ENCODE data around the gene ESCO1. TPM values are rescaled to one million over a fixed set of nuclear protein-coding genes. Genes with fewer than 3 reads are reported as not detected.
A peak's percentile ranks its signal among the peaks of the same experiment; 100 is the strongest.

ESCO1 gene
- total and polyA plus RNA-seq, 2 of the 13 experiments (the other 11 are each of a cell fraction or from before 2014, with no cell fraction given), result 6.3 to 19.4 TPM

DNA sequence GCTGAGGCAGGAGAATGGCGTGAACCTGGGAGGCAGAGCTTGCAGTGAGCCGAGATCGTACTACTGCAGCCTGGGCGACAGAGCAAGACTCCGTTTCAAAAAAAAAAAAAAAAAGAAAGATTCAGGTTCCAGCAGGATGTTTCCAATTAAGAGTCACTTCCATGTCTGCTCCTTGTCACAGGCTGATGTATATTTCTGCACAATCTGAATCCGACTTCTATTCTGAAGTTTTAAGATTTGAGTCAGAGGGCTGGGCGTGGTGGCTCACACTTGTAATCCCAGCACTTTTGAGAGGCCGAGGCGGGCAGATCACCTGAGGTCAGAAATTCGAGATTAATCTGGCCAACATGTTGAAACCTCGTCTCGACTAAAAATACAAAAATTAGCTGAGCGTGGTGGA is 36.3 kb upstream of the ESCO1 start:
- H3K36me3 ChIP-seq (replicated peaks in 1 of 2; ENCODE audit: control insufficient read depth in 1 of 2, insufficient read depth in 2 of 2, low read length in 2 of 2), result peaks cover 0 to 3% of the 10 kb centered on the region in 2 experiments; a peak in 2 of 5 replicates
- TF ChIP-seq ARNTL (CRISPR knock-in tag; IDR thresholded peaks at IDR 0.05) (no peak), FOXA1 (IDR thresholded peaks at IDR 0.05) (no peak), FOXA1 (CRISPR knock-in tag; IDR thresholded peaks at IDR 0.05) (no peak)
- no peaks in the 10 kb centered on the region for H4K20me1 ChIP-seq (ENCODE audit: insufficient read depth, low read length)
- no peak overlapping the region for H3K4me2 ChIP-seq (ENCODE audit: low read depth, low read length)
- no peak overlapping the region for H2AFZ ChIP-seq (ENCODE audit: low read length)
- no TSS peak for BruUV-seq (replicated peaks)
- H3K4me3 ChIP-seq (replicated peaks in 1 of 3; ENCODE audit: insufficient read depth in 1 of 3, low read depth in 2 of 3, low read length in 3 of 3), result no peak overlapping the region
- 97% methylated on average over 13 of the region's 13 CpGs for WGBS (ENCODE audit: low lambda C conversion rate)
- peaks cover 23% of the 10 kb centered on the region for H3K4me1 ChIP-seq (ENCODE audit: insufficient read depth, low read length)
- H3K9ac ChIP-seq (ENCODE audit: insufficient read depth, low read depth, low read length), result no peak overlapping the region
- no peaks in the 10 kb centered on the region for H3K79me2 ChIP-seq (ENCODE audit: insufficient read depth, low read length)
- in situ Hi-C loops (cut with HindIII; ENCODE audit: extremely low pct_ligation_motif_present, low pct_unique_long_range_greater_than_20kb), result no loop called here
- ATAC-seq, result no peak
- H3K27me3 ChIP-seq (ENCODE audit: control insufficient read depth in 1 of 2, insufficient read depth in 2 of 2, low read length in 2 of 2), result no peaks in the 10 kb centered on the region
- DNase-seq (ENCODE audit: low spot score), result no peak
- ChIA-PET POLR2A (no interaction called here), CTCF (ENCODE audit: low intra/inter-chr PET ratio, low total read pairs) (no interaction called here)
- H3K9me3 ChIP-seq (ENCODE audit: low read length), result no peaks in the 10 kb centered on the region
- intact Hi-C loops (cut with micrococcal nuclease; ENCODE audit: unreplicated experiment), result no loop called here
- no peak overlapping the region for H3K27ac ChIP-seq (ENCODE audit: extremely low read length, insufficient read depth, low read length)
- no peak for FAIRE-seq

DNA sequence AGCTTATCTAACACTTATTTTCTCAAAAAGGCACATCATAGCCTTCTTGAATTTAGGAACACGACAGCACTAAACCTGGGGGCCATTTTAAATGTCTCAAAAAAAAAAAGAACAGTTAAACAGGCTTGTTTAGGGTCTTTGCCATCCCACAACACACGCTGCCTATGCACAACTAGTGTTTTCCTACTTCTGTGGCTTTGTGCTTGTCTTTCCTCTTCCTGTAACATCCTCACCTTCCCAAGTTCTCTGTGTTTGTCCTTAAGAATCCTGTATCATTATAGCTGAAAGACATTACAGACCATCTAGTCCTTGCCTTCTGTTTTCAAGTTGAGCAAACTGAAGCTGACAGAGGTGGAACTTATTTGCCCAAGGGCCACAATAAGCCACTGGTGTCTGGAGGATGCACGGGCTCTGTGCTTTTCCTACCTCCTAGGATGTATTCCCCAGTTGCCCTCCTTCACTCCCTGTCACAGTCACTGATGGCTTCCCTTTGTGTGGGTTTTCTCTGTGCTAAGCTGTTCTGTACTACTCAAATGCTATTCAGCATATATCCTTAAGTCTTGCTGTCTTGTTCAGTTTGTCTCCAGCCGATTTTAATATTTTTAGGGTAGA is 34.2 kb upstream of the ESCO1 start:
- in situ Hi-C loops (cut with HindIII; ENCODE audit: extremely low pct_ligation_motif_present, low pct_unique_long_range_greater_than_20kb) (no loop called here), intact Hi-C loops (cut with micrococcal nuclease; ENCODE audit: unreplicated experiment) (no loop called here)
- no peak for FAIRE-seq
- no peak for DNase-seq (ENCODE audit: low spot score)
- BruUV-seq (replicated peaks), result no TSS peak
- no peak for TF ChIP-seq ZNF747 (CRISPR knock-in tag; IDR thresholded peaks at IDR 0.05; ENCODE audit: borderline replicate concordance)
- TF ChIP-seq RBM22 (optimal IDR thresholded peaks at IDR 0.05; ENCODE audit: low read length), result peak; percentile 86
- no peak for TF ChIP-seq ZNF382 (CRISPR knock-in tag; IDR thresholded peaks at IDR 0.05; ENCODE audit: borderline replicate concordance)
- TF ChIP-seq ZNF3 (CRISPR knock-in tag; IDR thresholded peaks at IDR 0.05), result no peak
- no peak for TF ChIP-seq ZBTB8A (CRISPR knock-in tag; IDR thresholded peaks at IDR 0.05; ENCODE audit: borderline replicate concordance, low read depth)
- Histone ChIP-seq H3K9ac (ENCODE audit: insufficient read depth, low read depth, low read length) (no peak overlapping the region), H2AFZ (ENCODE audit: low read length) (no peak overlapping the region), H3K27me3 (ENCODE audit: control insufficient read depth in 1 of 2, insufficient read depth in 2 of 2, low read length in 2 of 2) (no peaks in the 10 kb centered on the region), H4K20me1 (ENCODE audit: insufficient read depth, low read length) (no peaks in the 10 kb centered on the region), H3K9me3 (ENCODE audit: low read length) (no peaks in the 10 kb centered on the region), H3K27ac (ENCODE audit: extremely low read length, insufficient read depth, low read length) (no peak overlapping the region), H3K4me1 (ENCODE audit: insufficient read depth, low read length) (peaks cover 23% of the 10 kb centered on the region), H3K79me2 (ENCODE audit: insufficient read depth, low read length) (no peaks in the 10 kb centered on the region), H3K36me3 (replicated peaks in 1 of 2; ENCODE audit: control insufficient read depth in 1 of 2, insufficient read depth in 2 of 2, low read length in 2 of 2) (peaks cover 0 to 14% of the 10 kb centered on the region in 2 experiments; a peak in 3 of 5 replicates), H3K4me2 (ENCODE audit: low read depth, low read length) (no peak overlapping the region), H3K4me3 (replicated peaks in 1 of 3; ENCODE audit: insufficient read depth in 1 of 3, low read depth in 2 of 3, low read length in 3 of 3) (no peak overlapping the region)
- ChIA-PET POLR2A (interaction anchor here (1.9 kb wide), 1 partner anchor 10 kb away, joined by 4 read pairs; no protein-coding TSS in a partner anchor), CTCF (ENCODE audit: low intra/inter-chr PET ratio, low total read pairs) (no interaction called here)
- WGBS (ENCODE audit: low lambda C conversion rate), result 96% methylated on average over 4 of the region's 4 CpGs
- ATAC-seq, result no peak
